ENCODE data around the gene FAM98A. TPM values are rescaled to one million over a fixed set of nuclear protein-coding genes. Genes with fewer than 3 reads are reported as not detected.

The FAM98A gene
- polyA plus RNA-seq, 2 of the 4 experiments (the other 2 are of a cell fraction), result 83.4 to 97.2 TPM

- TF ChIP-seq RARB (CRISPR knock-in tag; IDR thresholded peaks at IDR 0.05), result no peak
- no peak for TF ChIP-seq REST (IDR thresholded peaks at IDR 0.05)
- TF ChIP-seq GATA3 (IDR thresholded peaks at IDR 0.05; ENCODE audit: borderline replicate concordance), result no peak
- no peak for TF ChIP-seq MAZ (IDR thresholded peaks at IDR 0.05; ENCODE audit: borderline replicate concordance, low read depth, low read length)
- TF ChIP-seq HOXA7 (CRISPR knock-in tag; IDR thresholded peaks at IDR 0.05), result no peak
- no peak for TF ChIP-seq TFCP2L1 (CRISPR knock-in tag; IDR thresholded peaks at IDR 0.05)
- TF ChIP-seq NFE2L2 (conservative IDR thresholded peaks at IDR 0.05; ENCODE audit: low read length), result no peak
- TF ChIP-seq MAFK (IDR thresholded peaks at IDR 0.05; ENCODE audit: partially characterized antibody), result no peak
- TF ChIP-seq EHF (CRISPR knock-in tag; IDR thresholded peaks at IDR 0.05), result no peak
- TF ChIP-seq EHMT2 (IDR thresholded peaks at IDR 0.05; ENCODE audit: low read depth), result no peak
- no peak for TF ChIP-seq CBX8 (IDR thresholded peaks at IDR 0.05)
- no peak for TF ChIP-seq PBX3 (IDR thresholded peaks at IDR 0.05)
- no peak for TF ChIP-seq USF2 (IDR thresholded peaks at IDR 0.05)
- WGBS (ENCODE audit: missing lambda C conversion rate), result 54% methylated on average over 3 of the region's 3 CpGs
These were observed 4.3 kb upstream of the FAM98A start for GRCh38 chr2:33603416-33603815.

GRCh38 chr2:33602201-33602830, 3.2 kb upstream of the FAM98A start:
- FAIRE-seq (no peak), DNase-seq (ENCODE audit: low read depth in 1 of 2, low spot score in 1 of 2) (no peak), ATAC-seq (no peak)
- Histone ChIP-seq H3K9me3 (no peaks in the 10 kb centered on the region), H3K4me3 (no peak overlapping the region), H3K4me2 (no peak overlapping the region), H3K4me1 (peaks cover 7% of the 10 kb centered on the region), H3K27ac (no peak overlapping the region)
- WGBS (ENCODE audit: missing lambda C conversion rate), result 79% methylated on average over 6 of the region's 6 CpGs
- ChIA-PET CTCF (interaction anchor here (0.6 to 1.1 kb wide), 2 partner anchors 33 to 132 kb away, joined by 3 read pairs; no protein-coding TSS in a partner anchor), POLR2A (no interaction called here)
- TF ChIP-seq REST (IDR thresholded peaks at IDR 0.05) (no peak), HDAC2 (IDR thresholded peaks at IDR 0.05) (no peak), E2F6 (IDR thresholded peaks at IDR 0.05; ENCODE audit: borderline replicate concordance, low read depth) (no peak), NPAS2 (CRISPR knock-in tag; IDR thresholded peaks at IDR 0.05; ENCODE audit: borderline replicate concordance) (no peak), ATOH8 (CRISPR knock-in tag; IDR thresholded peaks at IDR 0.05; ENCODE audit: low read depth) (no peak), CBX8 (IDR thresholded peaks at IDR 0.05) (no peak), MAFK (IDR thresholded peaks at IDR 0.05; ENCODE audit: partially characterized antibody) (no peak), ESRRA (IDR thresholded peaks at IDR 0.05; ENCODE audit: borderline replicate concordance, low read length) (no peak), ZNF302 (CRISPR knock-in tag; IDR thresholded peaks at IDR 0.05) (no peak), RNF2 (IDR thresholded peaks at IDR 0.05; ENCODE audit: borderline replicate concordance, low read depth) (no peak), RCOR1 (IDR thresholded peaks at IDR 0.05; ENCODE audit: low read depth, low read length) (no peak), POLR2AphosphoS2 (conservative IDR thresholded peaks at IDR 0.05; ENCODE audit: low read length) (no peak), GATA3 (IDR thresholded peaks at IDR 0.05; ENCODE audit: borderline replicate concordance) (no peak), PBX3 (IDR thresholded peaks at IDR 0.05) (no peak), HOXB13 (CRISPR knock-in tag; IDR thresholded peaks at IDR 0.05; ENCODE audit: low read depth) (no peak)

More at GRCh38 chr2:33603416-33603815, 4.3 kb upstream of the FAM98A start:
- FAIRE-seq (no peak), DNase-seq (ENCODE audit: low read depth in 1 of 2, low spot score in 1 of 2) (no peak), ATAC-seq (no peak)
- no peak overlapping the region for H3K4me3 ChIP-seq
- H3K4me2 ChIP-seq, result no peak overlapping the region
- no peak overlapping the region for H3K27ac ChIP-seq
- H3K4me1 ChIP-seq, result no peaks in the 10 kb centered on the region
- ChIA-PET POLR2A (no interaction called here), CTCF (no interaction called here)
- H3K9me3 ChIP-seq, result no peaks in the 10 kb centered on the region

Data from A549 (cell line).